ENCODE data around the gene PPP1R16B.
"Not testable (repeated sequence)": the region's sequence is repeated elsewhere in the genome, so short reads cannot be mapped to it uniquely, and the experiment has no call there.

The PPP1R16B gene

DNA sequence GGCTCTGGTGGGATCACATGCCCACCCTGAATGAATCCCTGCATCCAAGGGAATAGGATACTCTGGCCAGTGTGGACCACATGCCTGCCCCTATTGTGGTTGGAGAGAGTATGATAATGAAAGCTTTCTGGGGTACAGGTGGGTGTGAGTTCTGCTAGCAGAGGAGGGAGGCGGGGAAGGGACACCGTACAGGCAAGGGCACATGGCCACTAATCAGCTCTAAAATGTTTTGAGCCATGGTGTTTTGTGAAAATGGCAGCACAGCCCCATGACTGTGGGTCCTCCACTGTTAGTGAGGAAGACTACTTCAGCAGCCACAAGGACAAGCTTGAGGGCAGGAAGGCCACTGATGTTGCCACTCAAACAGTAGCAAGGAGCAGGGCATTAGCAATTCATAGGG, 144.8 kb downstream of the PPP1R16B start:
- H3K36me3 ChIP-seq, result peaks cover 85% of the 10 kb centered on the region
- TF ChIP-seq CTCF (IDR thresholded peaks at IDR 0.05; ENCODE audit: low read depth, low read length), result no peak
- no peaks in the 10 kb centered on the region for H3K4me1 ChIP-seq
- no peak for DNase-seq
- H3K27me3 ChIP-seq, result no peaks in the 10 kb centered on the region
- H3K9me3 ChIP-seq, result no peaks in the 10 kb centered on the region
- H3K4me3 ChIP-seq (ENCODE audit: low read depth, low read length), result no peak overlapping the region

GRCh38 chr20:38951611-38952010, 146.1 kb downstream of the PPP1R16B start:
- peaks cover 81% of the 10 kb centered on the region for H3K36me3 ChIP-seq
- H3K4me1 ChIP-seq, result no peaks in the 10 kb centered on the region
- H3K9me3 ChIP-seq, result no peaks in the 10 kb centered on the region

GRCh38 chr20:38952153-38952552, 146.7 kb downstream of the PPP1R16B start:
- no peak for DNase-seq
- H3K4me1 ChIP-seq, result no peaks in the 10 kb centered on the region
- no peak overlapping the region for H3K4me3 ChIP-seq (ENCODE audit: low read depth, low read length)
- H3K36me3 ChIP-seq, result peaks cover 75% of the 10 kb centered on the region
- TF ChIP-seq CTCF (IDR thresholded peaks at IDR 0.05; ENCODE audit: low read depth, low read length), result no peak
- H3K9me3 ChIP-seq, result no peaks in the 10 kb centered on the region
- H3K27me3 ChIP-seq, result no peaks in the 10 kb centered on the region

More at GRCh38 chr20:38951611-38952010, 146.1 kb downstream of the PPP1R16B start:
- Histone ChIP-seq H3K4me3 (ENCODE audit: low read depth, low read length) (no peak overlapping the region), H3K27me3 (no peaks in the 10 kb centered on the region)
- no peak for DNase-seq
- no peak for TF ChIP-seq CTCF (IDR thresholded peaks at IDR 0.05; ENCODE audit: low read depth, low read length)

- no peaks in the 10 kb centered on the region for H3K27me3 ChIP-seq
- no peak for TF ChIP-seq CTCF (IDR thresholded peaks at IDR 0.05; ENCODE audit: low read depth, low read length)
- H3K9me3 ChIP-seq, result no peaks in the 10 kb centered on the region
- H3K36me3 ChIP-seq, result peaks cover 59% of the 10 kb centered on the region
- no peaks in the 10 kb centered on the region for H3K4me1 ChIP-seq
- H3K4me3 ChIP-seq (ENCODE audit: low read depth, low read length), result no peak overlapping the region
- no peak for DNase-seq
Observed at GRCh38 chr20:38953630-38954340, 148.3 kb downstream of the PPP1R16B start.

GRCh38 chr20:38957235-38957876, 151.9 kb downstream of the PPP1R16B start:
- Histone ChIP-seq H3K36me3 (peaks cover 23% of the 10 kb centered on the region), H3K4me1 (no peaks in the 10 kb centered on the region), H3K4me3 (ENCODE audit: low read depth, low read length) (no peak overlapping the region), H3K9me3 (no peaks in the 10 kb centered on the region), H3K27me3 (no peaks in the 10 kb centered on the region)
- DNase-seq, result no peak
- TF ChIP-seq CTCF (IDR thresholded peaks at IDR 0.05; ENCODE audit: low read depth, low read length), result no peak

- peaks cover 17% of the 10 kb centered on the region for H3K36me3 ChIP-seq
- DNase-seq, result no peak
- no peak for TF ChIP-seq CTCF (IDR thresholded peaks at IDR 0.05; ENCODE audit: low read depth, low read length)
- no peaks in the 10 kb centered on the region for H3K9me3 ChIP-seq
- no peak overlapping the region for H3K4me3 ChIP-seq (ENCODE audit: low read depth, low read length)
- no peaks in the 10 kb centered on the region for H3K27me3 ChIP-seq
- no peaks in the 10 kb centered on the region for H3K4me1 ChIP-seq
Observed at GRCh38 chr20:38957915-38958485, 152.5 kb downstream of the PPP1R16B start.

DNA sequence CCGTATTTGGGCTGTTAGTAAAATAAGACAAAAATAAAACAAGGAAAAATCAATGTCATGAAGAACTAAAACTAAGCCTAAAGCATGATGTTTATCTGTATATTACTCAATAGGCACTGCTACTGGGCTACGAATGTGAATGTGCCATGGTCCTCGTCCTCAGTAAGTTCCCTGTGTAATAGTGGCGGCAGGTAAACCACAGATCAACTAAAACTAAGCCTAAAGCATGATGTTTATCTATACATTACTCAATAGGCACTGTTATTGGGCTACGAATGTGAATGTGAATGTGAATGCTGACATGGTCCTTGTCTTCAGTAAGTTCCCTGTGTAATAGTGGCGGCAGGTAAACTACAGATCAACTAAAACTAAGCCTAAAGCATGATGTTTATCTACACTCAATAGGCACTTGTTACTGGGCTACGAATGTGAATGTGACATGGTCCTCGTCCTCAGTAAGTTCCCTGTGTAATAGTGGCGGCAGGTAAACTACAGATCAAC, 154.7 kb downstream of the PPP1R16B start:
- not testable (repeated sequence) for H3K9me3 ChIP-seq; H3K36me3 ChIP-seq; H3K4me3 ChIP-seq (ENCODE audit: low read depth, low read length); H3K27me3 ChIP-seq; H3K4me1 ChIP-seq; DNase-seq
